Astrocyte (in vitro differentiated cells and primary cell): ENCODE results near the gene B4GALNT2. TPM values are rescaled to one million over a fixed set of nuclear protein-coding genes. Genes with fewer than 3 reads are reported as not detected.

Experiments used
- DNase-seq: peaks from one replicate; pipeline ENCODE4 v3.0.0-alpha.2; 2010; ENCODE audit warnings: low read depth
- FAIRE-seq: peaks from 2 replicates; lab custom pipeline; 2011; peaks lifted over from hg19 to GRCh38; lab: Jason Lieb, UNC
- H2AFZ ChIP-seq: 2 replicates; pipeline ENCODE4 v1.6.0; 2012; ENCODE audit warnings: low read depth, low read length, inconsistent platforms
- H3K27ac ChIP-seq: 2 replicates; pipeline ENCODE4 v1.5.1; 2011; ENCODE audit warnings: low read depth, low read length, inconsistent platforms
- H3K27me3 ChIP-seq: 2 replicates; pipeline ENCODE4 v1.6.0; 2011; ENCODE audit warnings: low read length, inconsistent platforms; ENCODE audit not compliant: insufficient read depth
- H3K36me3 ChIP-seq: 2 replicates; pipeline ENCODE4 v1.5.1; 2011; ENCODE audit warnings: low read length, inconsistent platforms; ENCODE audit not compliant: insufficient read depth
- H3K4me1 ChIP-seq: 2 replicates; pipeline ENCODE4 v1.5.1; 2011; ENCODE audit warnings: low read length, inconsistent platforms; ENCODE audit not compliant: insufficient read depth
- H3K4me2 ChIP-seq: 2 replicates; pipeline ENCODE4 v1.6.0; 2012; ENCODE audit warnings: low read length, inconsistent platforms
- H3K4me3 ChIP-seq: 2 replicates; pipeline ENCODE4 v1.5.1; 2011; ENCODE audit warnings: low read depth, mild to moderate bottlenecking, low read length, inconsistent platforms; ENCODE audit not compliant: insufficient read depth
- H3K79me2 ChIP-seq: 2 replicates; pipeline ENCODE4 v1.6.0; 2012; ENCODE audit warnings: mild to moderate bottlenecking, low read length, inconsistent platforms; ENCODE audit not compliant: insufficient read depth
- H3K9ac ChIP-seq: 2 replicates; pipeline ENCODE4 v1.6.0; 2012; ENCODE audit warnings: mild to moderate bottlenecking, low read length, inconsistent platforms
- H3K9me3 ChIP-seq: 2 replicates; pipeline ENCODE4 v1.5.1; 2012; ENCODE audit warnings: low read depth, mild to moderate bottlenecking, low read length, inconsistent platforms; ENCODE audit not compliant: insufficient read depth
- H4K20me1 ChIP-seq: 2 replicates; pipeline ENCODE4 v1.6.0; 2012; ENCODE audit warnings: low read length, inconsistent platforms; ENCODE audit not compliant: insufficient read depth
- H3K27ac Mint-ChIP-seq: one replicate; pipeline ENCODE4 v1.8.0; 2021; ENCODE audit warnings: mild to moderate bottlenecking, mixed read lengths; ENCODE audit not compliant: unreplicated experiment
- H3K27me3 Mint-ChIP-seq: one replicate; pipeline ENCODE4 v1.8.0; 2021; ENCODE audit warnings: low read depth, mixed read lengths; ENCODE audit not compliant: unreplicated experiment
- H3K36me3 Mint-ChIP-seq: one replicate; pipeline ENCODE4 v1.8.0; 2021; ENCODE audit warnings: low read depth, mixed read lengths; ENCODE audit not compliant: unreplicated experiment
- H3K4me1 Mint-ChIP-seq: one replicate; pipeline ENCODE4 v1.8.0; 2021; ENCODE audit warnings: low read depth, mixed read lengths; ENCODE audit not compliant: unreplicated experiment
- H3K4me3 Mint-ChIP-seq: one replicate; pipeline ENCODE4 v1.8.0; 2021; ENCODE audit warnings: mild to moderate bottlenecking, moderate library complexity, mixed read lengths; ENCODE audit not compliant: unreplicated experiment
- H3K9me3 Mint-ChIP-seq: one replicate; pipeline ENCODE4 v1.8.0; 2021; ENCODE audit warnings: mild to moderate bottlenecking, mixed read lengths; ENCODE audit not compliant: unreplicated experiment
- EZH2 ChIP-seq: IDR thresholded peaks from 2 replicates; pipeline ENCODE4 v1.6.1; 2012; ENCODE audit warnings: mild to moderate bottlenecking, low read length, inconsistent platforms; ENCODE audit not compliant: insufficient read depth
- total RNA-seq: library from RNA; stranded (reverse); gene quantifications from 2 replicates; pipeline ENCODE4 v1.2.1, GENCODE V29; 2021
- TF ChIP-seq, protein P1 (sequence below): IDR thresholded peaks from 2 replicates; pipeline ENCODE4 v1.5.1; 2011; ENCODE audit warnings: low read depth, mild to moderate bottlenecking, inconsistent platforms, low read length, moderate library complexity; ENCODE audit not compliant: insufficient read depth

The B4GALNT2 gene
- total RNA-seq, 1 donor from 2014 or later, result not detected

DNA sequence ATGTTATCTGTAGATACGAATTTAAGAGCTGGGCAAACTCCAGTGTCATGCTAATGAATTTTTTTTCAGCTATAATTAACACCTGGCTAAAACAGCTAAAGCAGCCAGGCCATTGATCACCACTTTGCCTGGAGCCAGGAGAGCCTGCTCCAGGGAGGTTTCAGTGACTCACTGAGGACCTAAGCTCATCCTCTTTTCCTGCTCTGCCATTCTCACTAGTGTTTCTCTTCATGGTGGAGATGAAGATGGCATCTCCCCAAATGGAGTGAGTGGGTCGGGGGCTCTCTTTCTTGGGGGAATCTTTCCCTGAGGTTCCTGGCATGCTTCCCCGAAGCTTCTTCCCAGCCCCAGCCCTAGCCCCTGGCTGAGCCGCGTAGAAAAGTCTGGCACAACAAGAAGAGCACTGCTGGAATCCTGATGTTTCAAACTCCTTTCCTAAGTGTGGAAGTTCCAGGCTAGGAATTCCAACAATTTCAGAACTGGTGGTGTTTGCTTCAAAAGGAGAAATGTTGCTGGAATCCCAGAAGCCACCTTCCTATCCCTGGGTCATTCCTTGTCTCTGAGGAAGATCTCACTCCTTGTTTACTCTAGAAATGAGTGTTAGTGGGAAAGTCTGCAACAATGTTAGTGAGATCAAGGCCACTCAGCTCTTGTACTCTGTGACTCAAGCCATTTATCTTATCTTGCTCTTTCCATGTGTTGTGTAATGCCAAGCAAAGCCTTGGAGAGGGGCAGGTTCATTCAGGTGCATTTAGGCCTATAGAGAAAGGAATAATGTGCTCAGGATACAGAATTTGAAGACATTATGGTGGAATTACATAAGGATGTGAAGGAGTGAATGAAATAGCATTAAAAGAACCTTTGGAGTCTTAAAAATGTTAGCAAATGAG lies 26.0 kb upstream of the B4GALNT2 start:
- FAIRE-seq, result peak; percentile 9

GRCh38 chr17:49107211-49107557 lies 25.4 kb upstream of the B4GALNT2 start:
- no peak for TF ChIP-seq EZH2
- TF ChIP-seq, protein P1, sequence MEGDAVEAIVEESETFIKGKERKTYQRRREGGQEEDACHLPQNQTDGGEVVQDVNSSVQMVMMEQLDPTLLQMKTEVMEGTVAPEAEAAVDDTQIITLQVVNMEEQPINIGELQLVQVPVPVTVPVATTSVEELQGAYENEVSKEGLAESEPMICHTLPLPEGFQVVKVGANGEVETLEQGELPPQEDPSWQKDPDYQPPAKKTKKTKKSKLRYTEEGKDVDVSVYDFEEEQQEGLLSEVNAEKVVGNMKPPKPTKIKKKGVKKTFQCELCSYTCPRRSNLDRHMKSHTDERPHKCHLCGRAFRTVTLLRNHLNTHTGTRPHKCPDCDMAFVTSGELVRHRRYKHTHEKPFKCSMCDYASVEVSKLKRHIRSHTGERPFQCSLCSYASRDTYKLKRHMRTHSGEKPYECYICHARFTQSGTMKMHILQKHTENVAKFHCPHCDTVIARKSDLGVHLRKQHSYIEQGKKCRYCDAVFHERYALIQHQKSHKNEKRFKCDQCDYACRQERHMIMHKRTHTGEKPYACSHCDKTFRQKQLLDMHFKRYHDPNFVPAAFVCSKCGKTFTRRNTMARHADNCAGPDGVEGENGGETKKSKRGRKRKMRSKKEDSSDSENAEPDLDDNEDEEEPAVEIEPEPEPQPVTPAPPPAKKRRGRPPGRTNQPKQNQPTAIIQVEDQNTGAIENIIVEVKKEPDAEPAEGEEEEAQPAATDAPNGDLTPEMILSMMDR, result no peak
- peaks cover 17% of the 10 kb centered on the region for H3K4me1 Mint-ChIP-seq
- Histone ChIP-seq H3K36me3 (no peaks in the 10 kb centered on the region), H3K27ac (peak overlapping the region; percentile 74), H3K9ac (no peak overlapping the region), H3K9me3 (no peaks in the 10 kb centered on the region), H3K4me3 (no peak overlapping the region), H2AFZ (no peak overlapping the region), H3K4me2 (no peak overlapping the region), H4K20me1 (no peaks in the 10 kb centered on the region), H3K4me1 (peaks cover 38% of the 10 kb centered on the region), H3K79me2 (no peaks in the 10 kb centered on the region), H3K27me3 (no peaks in the 10 kb centered on the region)
- no peak overlapping the region for H3K27ac Mint-ChIP-seq
- H3K9me3 Mint-ChIP-seq, result no peaks in the 10 kb centered on the region
- H3K36me3 Mint-ChIP-seq, result no peaks in the 10 kb centered on the region
- no peaks in the 10 kb centered on the region for H3K27me3 Mint-ChIP-seq
- no peak overlapping the region for H3K4me3 Mint-ChIP-seq
- FAIRE-seq (no peak), DNase-seq (no peak)

More for the DNA sequence above, 26.0 kb upstream of the B4GALNT2 start:
- Histone ChIP-seq H2AFZ (no peak overlapping the region), H3K9me3 (no peaks in the 10 kb centered on the region), H3K4me2 (peak overlapping the region; percentile 58), H3K27me3 (no peaks in the 10 kb centered on the region), H3K4me1 (peaks cover 44% of the 10 kb centered on the region), H3K9ac (peak overlapping the region; percentile 49), H3K36me3 (no peaks in the 10 kb centered on the region), H3K4me3 (no peak overlapping the region), H3K27ac (peak overlapping the region; percentile 68), H4K20me1 (no peaks in the 10 kb centered on the region), H3K79me2 (no peaks in the 10 kb centered on the region)
- H3K4me1 Mint-ChIP-seq, result peaks cover 20% of the 10 kb centered on the region
- H3K27ac Mint-ChIP-seq, result peak overlapping the region; percentile 5
- no peak overlapping the region for H3K4me3 Mint-ChIP-seq
- no peaks in the 10 kb centered on the region for H3K27me3 Mint-ChIP-seq
- H3K9me3 Mint-ChIP-seq, result no peaks in the 10 kb centered on the region
- TF ChIP-seq EZH2, result no peak
- TF ChIP-seq, protein P1, result no peak
- peak; percentile 66 for DNase-seq
- no peaks in the 10 kb centered on the region for H3K36me3 Mint-ChIP-seq

GRCh38 chr17:49108318-49108717 lies 24.3 kb upstream of the B4GALNT2 start:
- no peaks in the 10 kb centered on the region for H3K9me3 ChIP-seq
- H3K9me3 Mint-ChIP-seq, result peaks cover 3% of the 10 kb centered on the region
- no peak overlapping the region for H3K4me3 ChIP-seq
- peak; percentile 86 for DNase-seq
- FAIRE-seq, result peak; percentile 56
- H3K79me2 ChIP-seq, result no peaks in the 10 kb centered on the region
- H3K4me1 Mint-ChIP-seq, result peaks cover 14% of the 10 kb centered on the region
- no peaks in the 10 kb centered on the region for H4K20me1 ChIP-seq
- peaks cover 35% of the 10 kb centered on the region for H3K4me1 ChIP-seq
- H3K36me3 ChIP-seq, result no peaks in the 10 kb centered on the region
- H3K4me2 ChIP-seq, result peak overlapping the region; percentile 71
- no peaks in the 10 kb centered on the region for H3K27me3 ChIP-seq
- no peak overlapping the region for H2AFZ ChIP-seq
- H3K36me3 Mint-ChIP-seq, result no peaks in the 10 kb centered on the region
- no peak for TF ChIP-seq EZH2
- TF ChIP-seq, protein P1, result no peak
- peak overlapping the region; percentile 74 for H3K27ac ChIP-seq
- peak overlapping the region; percentile 11 for H3K27ac Mint-ChIP-seq
- no peaks in the 10 kb centered on the region for H3K27me3 Mint-ChIP-seq
- H3K4me3 Mint-ChIP-seq, result no peak overlapping the region
- H3K9ac ChIP-seq, result peak overlapping the region; percentile 50
